ENCODE results near the gene CHN1.
A peak's percentile ranks its signal among the peaks of the same experiment; 100 is the strongest.

Gene CHN1

GRCh38 chr2:174918886-174919526, 86.2 kb downstream of the CHN1 start:
- no peak for DNase-seq

GRCh38 chr2:174916270-174916930, 88.8 kb downstream of the CHN1 start:
- no peak for DNase-seq

GRCh38 chr2:174914853-174915760, 90.1 kb downstream of the CHN1 start:
- DNase-seq = no peak

- no peak for DNase-seq
Measured at GRCh38 chr2:174908284-174908683, 96.9 kb downstream of the CHN1 start.

GRCh38 chr2:174903264-174903556, 102.0 kb downstream of the CHN1 start:
- no peak for DNase-seq

- DNase-seq = no peak
Measured at GRCh38 chr2:174902506-174903263, 102.5 kb downstream of the CHN1 start.

GRCh38 chr2:174901075-174901474, 104.1 kb downstream of the CHN1 start:
- DNase-seq = peak; percentile 5

GRCh38 chr2:174897286-174897685, 107.9 kb downstream of the CHN1 start:
- no peak for DNase-seq

- no peak for DNase-seq
Measured at GRCh38 chr2:174893018-174893417, 112.2 kb downstream of the CHN1 start.

- DNase-seq = no peak
Measured at GRCh38 chr2:174892546-174892945, 112.6 kb downstream of the CHN1 start.

GRCh38 chr2:174888646-174889271, 116.4 kb downstream of the CHN1 start:
- DNase-seq = no peak

GRCh38 chr2:174888146-174888545, 117.0 kb downstream of the CHN1 start:
- DNase-seq = no peak

- no peak for DNase-seq
Measured at GRCh38 chr2:174882416-174882815, 122.8 kb downstream of the CHN1 start.

- DNase-seq = no peak
Measured at GRCh38 chr2:174881678-174882077, 123.5 kb downstream of the CHN1 start.

GRCh38 chr2:174878537-174879147, 126.5 kb downstream of the CHN1 start:
- DNase-seq = peak; percentile 60

GRCh38 chr2:174877751-174878150, 127.4 kb downstream of the CHN1 start:
- no peak for DNase-seq

GRCh38 chr2:174877301-174877700, 127.9 kb downstream of the CHN1 start:
- DNase-seq = no peak

- DNase-seq = no peak
Measured at GRCh38 chr2:174874085-174874484, 131.1 kb downstream of the CHN1 start.

GRCh38 chr2:174873471-174873870, 131.7 kb downstream of the CHN1 start:
- DNase-seq = no peak

GRCh38 chr2:174870787-174871186, 134.4 kb downstream of the CHN1 start:
- no peak for DNase-seq

GRCh38 chr2:174868878-174869277, 136.3 kb downstream of the CHN1 start:
- DNase-seq = no peak

GRCh38 chr2:174866421-174866820, 138.8 kb downstream of the CHN1 start:
- DNase-seq = no peak
